K562 (cell line): ENCODE data around the gene MSN. TPM values are rescaled to one million over a fixed set of nuclear protein-coding genes. Genes with fewer than 3 reads are reported as not detected.

Experiments
- ETV5 ChIP-seq: sonication (generic); formaldehyde crosslinking; IDR thresholded peaks from 2 replicates; pipeline ENCODE4 v1.4.0; 2020; ENCODE audit warnings: low read depth, mild to moderate bottlenecking, missing genetic modification reagents
- EWSR1 ChIP-seq: fragments of 450-650 bp; IDR thresholded peaks from 2 replicates; pipeline ENCODE4 v1.6.1; 2018; ENCODE audit warnings: borderline replicate concordance, mild to moderate bottlenecking, low read depth, moderate library complexity; ENCODE audit not compliant: partially characterized antibody
- FUS ChIP-seq: fragments of 200-400 bp; formaldehyde crosslinking; optimal IDR thresholded peaks from 2 replicates; pipeline ENCODE3; 2017; ENCODE audit warnings: low read depth, low read length
- MAZ ChIP-seq, 2 experiments: fragments of 450-650 bp in 1 of 2; sonication (generic) in 1 of 2; formaldehyde crosslinking; IDR thresholded peaks in 1 of 2; conservative IDR thresholded peaks in 1 of 2; 2 replicates each; pipeline versions ENCODE4 v1.4.0 to v1.5.0; 2020; ENCODE audit warnings: mild to moderate bottlenecking in 1 of 2, missing genetic modification reagents in 1 of 2
- NCOA2 ChIP-seq, 2 experiments: fragments of 450-650 bp; IDR thresholded peaks; 2 replicates each; pipeline ENCODE4 v1.6.1; 2018; ENCODE audit warnings: mild to moderate bottlenecking in 2 of 2, moderate library complexity in 1 of 2; ENCODE audit not compliant: partially characterized antibody in 2 of 2
- NFIC ChIP-seq: fragments of 450-650 bp; IDR thresholded peaks from 2 replicates; pipeline ENCODE4 v1.6.1; 2017; ENCODE audit warnings: mild to moderate bottlenecking, inconsistent platforms
- NR4A1 ChIP-seq, 2 experiments: fragments of 250-450 bp in 1 of 2; fragments of 450-650 bp in 1 of 2; sonication (Bioruptor Pico) in 1 of 2; IDR thresholded peaks; 2 replicates each; pipeline versions ENCODE4 v1.4.0 to v1.6.1; 2016 to 2020; ENCODE audit warnings: mild to moderate bottlenecking in 2 of 2, missing compliant biosample characterization in 1 of 2, missing genetic modification characterization in 1 of 2, moderate library complexity in 1 of 2
- POLR2AphosphoS5 ChIP-seq: IDR thresholded peaks from 2 replicates; pipeline ENCODE4 v1.6.1; 2011; ENCODE audit warnings: mild to moderate bottlenecking, low read depth, low read length, moderate library complexity; ENCODE audit not compliant: control insufficient read depth, insufficient read depth
- PYGO2 ChIP-seq: fragments of 450-650 bp; IDR thresholded peaks from 2 replicates; pipeline ENCODE4 v1.6.1; 2016; ENCODE audit warnings: mild to moderate bottlenecking, missing genetic modification characterization, moderate library complexity, missing compliant biosample characterization
- RAD51 ChIP-seq: fragments of 450-650 bp; IDR thresholded peaks from 2 replicates; pipeline ENCODE4 v1.7.1; 2016; ENCODE audit warnings: low read depth, mild to moderate bottlenecking, borderline replicate concordance
- SMARCC2 ChIP-seq: fragments of 450-650 bp; IDR thresholded peaks from 2 replicates; pipeline ENCODE4 v1.6.1; 2017; ENCODE audit warnings: antibody characterized with exemption, moderate library complexity, mild to moderate bottlenecking, low read depth
- SRSF7 ChIP-seq: fragments of 200-400 bp; formaldehyde crosslinking; optimal IDR thresholded peaks from 2 replicates; pipeline ENCODE3; 2017; ENCODE audit warnings: mild to moderate bottlenecking, low read depth, low read length
- YBX1 ChIP-seq: fragments of 450-650 bp; IDR thresholded peaks from 2 replicates; pipeline ENCODE4 v1.7.1; 2016; ENCODE audit warnings: mild to moderate bottlenecking
- ZFX ChIP-seq: sonication (generic); formaldehyde crosslinking; IDR thresholded peaks from 2 replicates; pipeline ENCODE4 v1.8.0; 2022; ENCODE audit warnings: mild to moderate bottlenecking, missing genetic modification reagents, moderate library complexity
- ZZZ3 ChIP-seq: fragments of 450-650 bp; IDR thresholded peaks from 2 replicates; pipeline ENCODE4 v1.6.1; 2016; ENCODE audit warnings: antibody characterized with exemption, mild to moderate bottlenecking, moderate library complexity
- polyA plus RNA-seq, 8 experiments: library from polyadenylated mRNA; depleted of rRNA in 4 of 8; stranded (reverse) in 5 of 8; unstranded in 3 of 8; fragments of >200 nt; fragmentation: Nextera tagmentation in 2 of 8; fragmentation: Illumina TruSeq in 1 of 8; extraction: Ambion mirVana in 2 of 8; extraction: Trizol in 1 of 8; gene quantifications; 2 replicates each; pipeline versions ENCODE4 v1.2.1 to v1.2.3, GENCODE V29; 2011 to 2014; ENCODE audit warnings: inconsistent platforms in 1 of 8, missing spikeins in 1 of 8
- total RNA-seq, 7 experiments: library from RNA; depleted of rRNA in 6 of 7; stranded (reverse); fragments of >200 nt in 6 of 7; fragmentation: Illumina TruSeq in 2 of 7; extraction: Trizol in 2 of 7; gene quantifications; 2 replicates each; pipeline versions ENCODE4 v1.2.1 to v1.2.3, GENCODE V29; 2011 to 2021; ENCODE audit warnings: low replicate concordance in 1 of 7
- TF ChIP-seq, protein P1 (sequence below): fragments of 250-450 bp; sonication (Bioruptor Pico); IDR thresholded peaks from 2 replicates; pipeline ENCODE4 v1.9.0; 2021; ENCODE audit warnings: mild to moderate bottlenecking, inconsistent platforms
- TF ChIP-seq, protein P2 (sequence below): sonication (generic); IDR thresholded peaks from 2 replicates; pipeline ENCODE4 v1.6.1; 2016
- TF ChIP-seq, protein P3 (sequence below): sonication (generic); formaldehyde crosslinking; IDR thresholded peaks from 2 replicates; pipeline ENCODE4 v1.8.0; 2023; ENCODE audit warnings: mild to moderate bottlenecking, missing genetic modification reagents
- TF ChIP-seq, protein P4 (sequence below): fragments of 250-450 bp; sonication (Bioruptor Pico); IDR thresholded peaks from 2 replicates; pipeline ENCODE4 v1.4.0; 2020; ENCODE audit warnings: mild to moderate bottlenecking, moderate library complexity

Gene MSN
- total and polyA plus RNA-seq, 9 of the 15 experiments (the other 6 are each of a cell fraction or from before 2014, with no cell fraction given): 128 to 486 (median 237) TPM

DNA sequence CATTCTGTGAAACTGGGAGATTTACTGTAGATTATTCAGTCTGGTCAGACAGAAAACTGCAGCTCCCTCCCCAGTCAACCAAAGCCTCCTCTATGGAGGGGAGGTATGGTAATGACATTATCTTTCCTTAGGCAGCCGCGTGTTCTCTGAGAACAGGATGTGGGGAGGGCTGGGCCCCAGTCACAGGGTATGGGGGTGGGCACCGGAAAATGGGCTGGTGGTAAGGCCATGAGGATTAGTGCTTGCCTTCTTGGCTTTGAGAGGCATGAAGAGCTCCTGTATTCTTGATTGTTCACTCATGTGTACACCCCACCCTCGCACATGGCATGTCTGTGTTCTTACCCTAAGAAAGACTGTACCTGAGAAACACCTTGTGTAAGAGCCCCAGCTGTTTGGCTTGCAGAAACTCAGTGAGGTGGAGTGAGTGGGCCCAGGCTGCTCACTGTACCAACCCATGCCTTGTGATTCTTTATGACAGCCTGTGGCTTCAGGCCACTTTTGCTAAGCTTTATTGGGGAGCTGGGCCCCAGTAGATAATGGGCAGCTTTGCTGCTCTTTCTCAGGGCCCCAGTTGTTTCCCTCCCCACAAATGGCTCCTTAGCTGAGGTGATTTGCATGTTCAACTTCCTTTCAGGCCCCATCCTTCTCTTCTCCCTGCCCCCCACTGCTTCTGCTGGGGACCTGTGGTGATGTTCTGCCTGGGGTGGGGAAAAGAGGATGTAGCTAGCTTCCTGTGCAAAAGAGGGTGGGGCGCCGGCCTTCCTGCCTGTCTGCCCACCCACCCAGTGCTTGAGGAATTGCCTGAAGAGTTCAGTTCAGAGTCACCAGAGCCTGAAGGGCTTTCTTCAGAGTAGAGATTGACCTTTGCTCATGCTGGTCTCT, 30.7 kb downstream of the MSN start (continued):
- TF ChIP-seq, protein P1, sequence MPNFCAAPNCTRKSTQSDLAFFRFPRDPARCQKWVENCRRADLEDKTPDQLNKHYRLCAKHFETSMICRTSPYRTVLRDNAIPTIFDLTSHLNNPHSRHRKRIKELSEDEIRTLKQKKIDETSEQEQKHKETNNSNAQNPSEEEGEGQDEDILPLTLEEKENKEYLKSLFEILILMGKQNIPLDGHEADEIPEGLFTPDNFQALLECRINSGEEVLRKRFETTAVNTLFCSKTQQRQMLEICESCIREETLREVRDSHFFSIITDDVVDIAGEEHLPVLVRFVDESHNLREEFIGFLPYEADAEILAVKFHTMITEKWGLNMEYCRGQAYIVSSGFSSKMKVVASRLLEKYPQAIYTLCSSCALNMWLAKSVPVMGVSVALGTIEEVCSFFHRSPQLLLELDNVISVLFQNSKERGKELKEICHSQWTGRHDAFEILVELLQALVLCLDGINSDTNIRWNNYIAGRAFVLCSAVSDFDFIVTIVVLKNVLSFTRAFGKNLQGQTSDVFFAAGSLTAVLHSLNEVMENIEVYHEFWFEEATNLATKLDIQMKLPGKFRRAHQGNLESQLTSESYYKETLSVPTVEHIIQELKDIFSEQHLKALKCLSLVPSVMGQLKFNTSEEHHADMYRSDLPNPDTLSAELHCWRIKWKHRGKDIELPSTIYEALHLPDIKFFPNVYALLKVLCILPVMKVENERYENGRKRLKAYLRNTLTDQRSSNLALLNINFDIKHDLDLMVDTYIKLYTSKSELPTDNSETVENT (CRISPR knock-in tag): no peak
- TF ChIP-seq FUS (no peak), ZZZ3 (no peak), SRSF7 (no peak), NR4A1 (CRISPR knock-in tag; IDR thresholded peaks at IDR 0.05) (no peak), NR4A1 (tag; IDR thresholded peaks at IDR 0.05) (no peak), ZFX (no peak), YBX1 (no peak), NFIC (no peak), MAZ (CRISPR knock-in tag; conservative IDR thresholded peaks at IDR 0.05 in 1 of 2, IDR thresholded peaks at IDR 0.05 in 1 of 2) (no peak), RAD51 (no peak), POLR2AphosphoS5 (no peak), EWSR1 (no peak), NCOA2 (IDR thresholded peaks at IDR 0.05; ENCODE audit: partially characterized antibody in 2 of 2) (no peak), PYGO2 (0 out of 2 replicates have a peak, but pooled peaks have one; percentile 27), ETV5 (CRISPR knock-in tag) (peak; percentile 78), SMARCC2 (no peak)
- TF ChIP-seq, protein P2, sequence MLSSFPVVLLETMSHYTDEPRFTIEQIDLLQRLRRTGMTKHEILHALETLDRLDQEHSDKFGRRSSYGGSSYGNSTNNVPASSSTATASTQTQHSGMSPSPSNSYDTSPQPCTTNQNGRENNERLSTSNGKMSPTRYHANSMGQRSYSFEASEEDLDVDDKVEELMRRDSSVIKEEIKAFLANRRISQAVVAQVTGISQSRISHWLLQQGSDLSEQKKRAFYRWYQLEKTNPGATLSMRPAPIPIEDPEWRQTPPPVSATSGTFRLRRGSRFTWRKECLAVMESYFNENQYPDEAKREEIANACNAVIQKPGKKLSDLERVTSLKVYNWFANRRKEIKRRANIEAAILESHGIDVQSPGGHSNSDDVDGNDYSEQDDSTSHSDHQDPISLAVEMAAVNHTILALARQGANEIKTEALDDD: peak; percentile 90
- TF ChIP-seq, protein P3, sequence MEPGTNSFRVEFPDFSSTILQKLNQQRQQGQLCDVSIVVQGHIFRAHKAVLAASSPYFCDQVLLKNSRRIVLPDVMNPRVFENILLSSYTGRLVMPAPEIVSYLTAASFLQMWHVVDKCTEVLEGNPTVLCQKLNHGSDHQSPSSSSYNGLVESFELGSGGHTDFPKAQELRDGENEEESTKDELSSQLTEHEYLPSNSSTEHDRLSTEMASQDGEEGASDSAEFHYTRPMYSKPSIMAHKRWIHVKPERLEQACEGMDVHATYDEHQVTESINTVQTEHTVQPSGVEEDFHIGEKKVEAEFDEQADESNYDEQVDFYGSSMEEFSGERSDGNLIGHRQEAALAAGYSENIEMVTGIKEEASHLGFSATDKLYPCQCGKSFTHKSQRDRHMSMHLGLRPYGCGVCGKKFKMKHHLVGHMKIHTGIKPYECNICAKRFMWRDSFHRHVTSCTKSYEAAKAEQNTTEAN (CRISPR knock-in tag): no peak
- TF ChIP-seq, protein P4, sequence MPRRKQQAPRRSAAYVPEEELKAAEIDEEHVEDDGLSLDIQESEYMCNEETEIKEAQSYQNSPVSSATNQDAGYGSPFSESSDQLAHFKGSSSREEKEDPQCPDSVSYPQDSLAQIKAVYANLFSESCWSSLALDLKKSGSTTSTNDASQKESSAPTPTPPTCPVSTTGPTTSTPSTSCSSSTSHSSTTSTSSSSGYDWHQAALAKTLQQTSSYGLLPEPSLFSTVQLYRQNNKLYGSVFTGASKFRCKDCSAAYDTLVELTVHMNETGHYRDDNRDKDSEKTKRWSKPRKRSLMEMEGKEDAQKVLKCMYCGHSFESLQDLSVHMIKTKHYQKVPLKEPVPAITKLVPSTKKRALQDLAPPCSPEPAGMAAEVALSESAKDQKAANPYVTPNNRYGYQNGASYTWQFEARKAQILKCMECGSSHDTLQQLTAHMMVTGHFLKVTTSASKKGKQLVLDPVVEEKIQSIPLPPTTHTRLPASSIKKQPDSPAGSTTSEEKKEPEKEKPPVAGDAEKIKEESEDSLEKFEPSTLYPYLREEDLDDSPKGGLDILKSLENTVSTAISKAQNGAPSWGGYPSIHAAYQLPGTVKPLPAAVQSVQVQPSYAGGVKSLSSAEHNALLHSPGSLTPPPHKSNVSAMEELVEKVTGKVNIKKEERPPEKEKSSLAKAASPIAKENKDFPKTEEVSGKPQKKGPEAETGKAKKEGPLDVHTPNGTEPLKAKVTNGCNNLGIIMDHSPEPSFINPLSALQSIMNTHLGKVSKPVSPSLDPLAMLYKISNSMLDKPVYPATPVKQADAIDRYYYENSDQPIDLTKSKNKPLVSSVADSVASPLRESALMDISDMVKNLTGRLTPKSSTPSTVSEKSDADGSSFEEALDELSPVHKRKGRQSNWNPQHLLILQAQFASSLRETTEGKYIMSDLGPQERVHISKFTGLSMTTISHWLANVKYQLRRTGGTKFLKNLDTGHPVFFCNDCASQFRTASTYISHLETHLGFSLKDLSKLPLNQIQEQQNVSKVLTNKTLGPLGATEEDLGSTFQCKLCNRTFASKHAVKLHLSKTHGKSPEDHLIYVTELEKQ (CRISPR knock-in tag): no peak
